GM23338 (cell line): ENCODE measurements around the gene ZNF326. TPM values are rescaled to one million over a fixed set of nuclear protein-coding genes. Genes with fewer than 3 reads are reported as not detected.

Source experiments
- ATAC-seq: fragments of 200-7000 bp; cut with Tn5 transposase; 3 replicates; pipeline ENCODE4 v1.9.1; 2020
- DNase-seq: peaks from one replicate; pipeline ENCODE4 v3.0.0-alpha.2; 2015; ENCODE audit warnings: low spot score
- H2AFZ ChIP-seq: fragments of 200-600 bp; sonication (generic); 2 replicates; pipeline ENCODE4 v1.8.0; 2016; ENCODE audit warnings: antibody characterized with exemption, mild to moderate bottlenecking, moderate library complexity
- H3F3A ChIP-seq: fragments of 200-600 bp; sonication (generic); replicated peaks from 2 replicates; pipeline ENCODE4 v1.8.0; 2017; ENCODE audit warnings: antibody characterized with exemption, mixed run types, low read depth
- H3K27ac ChIP-seq: fragments of 200-600 bp; sonication (generic); 2 replicates; pipeline ENCODE4 v1.6.1; 2016; ENCODE audit warnings: low read depth
- H3K27me3 ChIP-seq: fragments of 200-600 bp; sonication (generic); 2 replicates; pipeline ENCODE4 v1.8.0; 2016; ENCODE audit warnings: mild to moderate bottlenecking, mixed run types, moderate library complexity; ENCODE audit not compliant: insufficient read depth
- H3K36me3 ChIP-seq: fragments of 200-600 bp; sonication (generic); 2 replicates; pipeline ENCODE4 v1.8.0; 2016; ENCODE audit warnings: mild to moderate bottlenecking; ENCODE audit not compliant: insufficient read depth
- H3K4me1 ChIP-seq: fragments of 200-600 bp; sonication (generic); 2 replicates; pipeline ENCODE4 v1.8.0; 2016; ENCODE audit warnings: mild to moderate bottlenecking, moderate library complexity; ENCODE audit not compliant: insufficient read depth
- H3K4me2 ChIP-seq: fragments of 200-600 bp; sonication (generic); 2 replicates; pipeline ENCODE4 v1.7.1; 2017; ENCODE audit warnings: mixed run types
- H3K4me3 ChIP-seq: fragments of 200-600 bp; sonication (generic); 2 replicates; pipeline ENCODE4 v1.6.1; 2016; ENCODE audit warnings: mixed run types
- H3K79me2 ChIP-seq: fragments of 200-600 bp; sonication (generic); replicated peaks from 2 replicates; pipeline ENCODE4 v1.8.0; 2017; ENCODE audit warnings: mild to moderate bottlenecking; ENCODE audit not compliant: insufficient read depth
- H3K9me2 ChIP-seq: fragments of 200-600 bp; sonication (generic); 2 replicates; pipeline ENCODE4 v1.8.0; 2017; ENCODE audit not compliant: insufficient read depth
- H4K20me1 ChIP-seq: fragments of 200-600 bp; sonication (generic); replicated peaks from 2 replicates; pipeline ENCODE4 v1.8.0; 2017; ENCODE audit warnings: mild to moderate bottlenecking; ENCODE audit not compliant: insufficient read depth
- H3K27ac Mint-ChIP-seq: 2 replicates; pipeline ENCODE4 v1.8.0; 2020; ENCODE audit warnings: inconsistent platforms, mild to moderate bottlenecking, moderate library complexity, mixed read lengths
- H3K27me3 Mint-ChIP-seq: 3 replicates; pipeline ENCODE4 v1.8.0; 2022; ENCODE audit warnings: low read depth, mild to moderate bottlenecking, moderate library complexity, mixed read lengths, inconsistent platforms; ENCODE audit not compliant: insufficient read depth, poor library complexity
- H3K36me3 Mint-ChIP-seq: 3 replicates; pipeline ENCODE4 v1.8.0; 2021; ENCODE audit warnings: low read depth, mild to moderate bottlenecking, inconsistent platforms, moderate library complexity, mixed read lengths
- H3K4me1 Mint-ChIP-seq: 3 replicates; pipeline ENCODE4 v1.8.0; 2020; ENCODE audit warnings: mild to moderate bottlenecking, inconsistent platforms, mixed read lengths
- H3K4me3 Mint-ChIP-seq: 3 replicates; pipeline ENCODE4 v1.8.0; 2021; ENCODE audit warnings: moderate library complexity, mild to moderate bottlenecking, inconsistent platforms, mixed read lengths
- H3K9me3 Mint-ChIP-seq: 3 replicates; pipeline ENCODE4 v1.8.0; 2020; ENCODE audit warnings: moderate library complexity, mild to moderate bottlenecking, inconsistent platforms, mixed read lengths
- CREB1 ChIP-seq: fragments of 250-450 bp; sonication (Bioruptor Pico); IDR thresholded peaks from 2 replicates; pipeline ENCODE4 v1.5.0; 2020; ENCODE audit warnings: low read depth, mild to moderate bottlenecking, moderate library complexity
- CTCF ChIP-seq, 2 experiments: fragments of 200-600 bp in 1 of 2; sonication (generic) in 1 of 2; conservative IDR thresholded peaks; 2 replicates each; pipeline versions ENCODE4 v1.5.1 to v1.6.1; 2016 to 2017; ENCODE audit warnings: antibody characterized with exemption in 2 of 2, low read depth in 2 of 2, mild to moderate bottlenecking in 2 of 2, moderate library complexity in 1 of 2
- ETS1 ChIP-seq: IDR thresholded peaks from 2 replicates; pipeline ENCODE4 v1.6.1; 2016; ENCODE audit warnings: antibody characterized with exemption
- EZH2 ChIP-seq: fragments of 200-600 bp; sonication (generic); IDR thresholded peaks from one replicate; pipeline ENCODE4 v1.8.0; 2017; ENCODE audit warnings: antibody characterized with exemption, mild to moderate bottlenecking, low read depth; ENCODE audit not compliant: unreplicated experiment
- EZH2phosphoT487 ChIP-seq: fragments of 200-600 bp; sonication (generic); IDR thresholded peaks from one replicate; pipeline ENCODE4 v1.8.1; 2018; ENCODE audit warnings: antibody characterized with exemption; ENCODE audit not compliant: unreplicated experiment
- JUNB ChIP-seq: IDR thresholded peaks from one replicate; pipeline ENCODE4 v1.6.1; 2016; ENCODE audit warnings: antibody characterized with exemption; ENCODE audit not compliant: unreplicated experiment
- NANOG ChIP-seq: IDR thresholded peaks from 2 replicates; pipeline ENCODE4 v1.6.1; 2016; ENCODE audit warnings: antibody characterized with exemption, borderline replicate concordance
- POLR2AphosphoS5 ChIP-seq: IDR thresholded peaks from 2 replicates; pipeline ENCODE4 v1.6.1; 2016; ENCODE audit warnings: antibody characterized with exemption, low read depth
- REST ChIP-seq: IDR thresholded peaks from one replicate; pipeline ENCODE4 v1.6.1; 2018; ENCODE audit warnings: antibody characterized with exemption; ENCODE audit not compliant: unreplicated experiment
- STAT1 ChIP-seq: IDR thresholded peaks from one replicate; pipeline ENCODE4 v1.6.1; 2016; ENCODE audit warnings: antibody characterized with exemption; ENCODE audit not compliant: unreplicated experiment
- ZNF114 ChIP-seq: fragments of 250-450 bp; sonication (Bioruptor Pico); IDR thresholded peaks from 2 replicates; pipeline ENCODE4 v1.5.0; 2020; ENCODE audit warnings: mild to moderate bottlenecking, moderate library complexity
- ZNF331 ChIP-seq: fragments of 250-450 bp; sonication (Bioruptor Pico); IDR thresholded peaks from 2 replicates; pipeline ENCODE4 v1.5.0; 2020; ENCODE audit warnings: low read depth, mild to moderate bottlenecking, moderate library complexity
- ZNF462 ChIP-seq: fragments of 250-450 bp; sonication (Bioruptor Pico); IDR thresholded peaks from 2 replicates; pipeline ENCODE4 v1.5.0; 2020; ENCODE audit warnings: mild to moderate bottlenecking, moderate library complexity
- polyA plus RNA-seq: library from polyadenylated mRNA; unstranded; fragments of >200 nt; fragmentation: Nextera tagmentation; extraction: Ambion mirVana; gene quantifications from 2 replicates; pipeline ENCODE4 v1.2.1, GENCODE V29; 2016
- total RNA-seq: library from RNA; depleted of rRNA; stranded (reverse); fragments of >200 nt; shearing (Covaris generic); gene quantifications from 2 replicates; pipeline ENCODE4 v1.2.3, GENCODE V29; 2014

The ZNF326 gene
- total and polyA plus RNA-seq, 2 experiments from 2014 or later: 28.6 to 35.1 TPM

- peaks cover 2% of the 10 kb centered on the region for H3K27me3 Mint-ChIP-seq
- H3K4me3 Mint-ChIP-seq: no peak overlapping the region
- Histone ChIP-seq H3K4me1 (peaks cover 15% of the 10 kb centered on the region), H3K27me3 (no peaks in the 10 kb centered on the region), H3K4me2 (no peak overlapping the region), H4K20me1 (no peaks in the 10 kb centered on the region), H3F3A (no peaks in the 10 kb centered on the region), H3K27ac (no peak overlapping the region), H2AFZ (no peak overlapping the region), H3K4me3 (no peak overlapping the region), H3K9me2 (0 out of 2 replicates have a peak, but pooled peaks cover 3% of the 10 kb centered on the region), H3K79me2 (no peaks in the 10 kb centered on the region), H3K36me3 (no peaks in the 10 kb centered on the region)
- H3K9me3 Mint-ChIP-seq: peaks cover 14% of the 10 kb centered on the region
- H3K27ac Mint-ChIP-seq: no peak overlapping the region
- 0 out of 3 replicates have a peak, but pooled peaks cover 4% of the 10 kb centered on the region for H3K36me3 Mint-ChIP-seq
- peaks cover 21% of the 10 kb centered on the region for H3K4me1 Mint-ChIP-seq
- DNase-seq (peak; percentile 61), ATAC-seq (peak; percentile 67)
- TF ChIP-seq JUNB (no peak), CTCF (conservative IDR thresholded peaks at IDR 0.05; ENCODE audit: low read depth in 2 of 2) (no peak), ZNF331 (no peak), CREB1 (CRISPR knock-in tag) (no peak), STAT1 (no peak), NANOG (no peak), ZNF114 (no peak), ZNF462 (CRISPR knock-in tag) (no peak), EZH2 (no peak), REST (no peak), ETS1 (no peak), POLR2AphosphoS5 (no peak), EZH2phosphoT487 (no peak)
Measured at GRCh38 chr1:89959719-89960118, 35.2 kb upstream of the ZNF326 start.
